Eye (tissue), 1 donor: Measurements from ENCODE around the gene USP15.

Source experiments
- DNase-seq: peaks from one replicate; pipeline ENCODE4 v3.0.0-alpha.2; 2015

USP15 gene

GRCh38 chr12:62259993-62260732, at the start of gene USP15:
TSS of gene USP15 (plus strand) at chr12:62260404. CDS start at chr12:62260415, 11 bp downstream.
- peak; percentile 99 for DNase-seq

- peak; percentile 58 for DNase-seq
Observed at GRCh38 chr12:62210422-62210821, 49.8 kb upstream of the USP15 start.

- no peak for DNase-seq
Observed at GRCh38 chr12:62211510-62211909, 48.7 kb upstream of the USP15 start.

GRCh38 chr12:62214846-62215245, 45.4 kb upstream of the USP15 start:
- no peak for DNase-seq

GRCh38 chr12:62215506-62215905, 44.7 kb upstream of the USP15 start:
- peak; percentile 4 for DNase-seq

GRCh38 chr12:62217466-62218194, 42.6 kb upstream of the USP15 start:
- no peak for DNase-seq

- no peak for DNase-seq
Observed at GRCh38 chr12:62221107-62221506, 39.1 kb upstream of the USP15 start.

- no peak for DNase-seq
Observed at GRCh38 chr12:62224601-62225000, 35.6 kb upstream of the USP15 start.

GRCh38 chr12:62227091-62227490, 33.1 kb upstream of the USP15 start:
- no peak for DNase-seq

GRCh38 chr12:62230652-62231051, 29.6 kb upstream of the USP15 start:
- no peak for DNase-seq

- DNase-seq: no peak
Observed at GRCh38 chr12:62232143-62232729, 28.0 kb upstream of the USP15 start.

GRCh38 chr12:62233805-62234204, 26.4 kb upstream of the USP15 start:
- no peak for DNase-seq

- no peak for DNase-seq
Observed at GRCh38 chr12:62239571-62239970, 20.6 kb upstream of the USP15 start.

- no peak for DNase-seq
Observed at GRCh38 chr12:62247281-62248045, 12.7 kb upstream of the USP15 start.

- DNase-seq: no peak
Observed at GRCh38 chr12:62248873-62249272, 11.3 kb upstream of the USP15 start.

- no peak for DNase-seq
Observed at GRCh38 chr12:62249419-62249818, 10.8 kb upstream of the USP15 start.

- no peak for DNase-seq
Observed at GRCh38 chr12:62250671-62251608, 9.3 kb upstream of the USP15 start.

- no peak for DNase-seq
Observed at GRCh38 chr12:62251609-62251958, 8.6 kb upstream of the USP15 start.

GRCh38 chr12:62252576-62252975, 7.6 kb upstream of the USP15 start:
- DNase-seq: no peak

GRCh38 chr12:62254967-62255366, 5.2 kb upstream of the USP15 start:
- DNase-seq: no peak

- DNase-seq: no peak
Observed at GRCh38 chr12:62256408-62257096, 3.7 kb upstream of the USP15 start.

- DNase-seq: no peak
Observed at GRCh38 chr12:62258231-62258630, 2.0 kb upstream of the USP15 start.
